ENCODE measurements around the gene CFI. TPM values are rescaled to one million over a fixed set of nuclear protein-coding genes. Genes with fewer than 3 reads are reported as not detected.

CFI gene
- total and polyA plus RNA-seq, 9 of the 15 experiments (the other 6 are each of a cell fraction or from before 2014, with no cell fraction given): 0.30 to 8.4 (median 0.95) TPM

DNA sequence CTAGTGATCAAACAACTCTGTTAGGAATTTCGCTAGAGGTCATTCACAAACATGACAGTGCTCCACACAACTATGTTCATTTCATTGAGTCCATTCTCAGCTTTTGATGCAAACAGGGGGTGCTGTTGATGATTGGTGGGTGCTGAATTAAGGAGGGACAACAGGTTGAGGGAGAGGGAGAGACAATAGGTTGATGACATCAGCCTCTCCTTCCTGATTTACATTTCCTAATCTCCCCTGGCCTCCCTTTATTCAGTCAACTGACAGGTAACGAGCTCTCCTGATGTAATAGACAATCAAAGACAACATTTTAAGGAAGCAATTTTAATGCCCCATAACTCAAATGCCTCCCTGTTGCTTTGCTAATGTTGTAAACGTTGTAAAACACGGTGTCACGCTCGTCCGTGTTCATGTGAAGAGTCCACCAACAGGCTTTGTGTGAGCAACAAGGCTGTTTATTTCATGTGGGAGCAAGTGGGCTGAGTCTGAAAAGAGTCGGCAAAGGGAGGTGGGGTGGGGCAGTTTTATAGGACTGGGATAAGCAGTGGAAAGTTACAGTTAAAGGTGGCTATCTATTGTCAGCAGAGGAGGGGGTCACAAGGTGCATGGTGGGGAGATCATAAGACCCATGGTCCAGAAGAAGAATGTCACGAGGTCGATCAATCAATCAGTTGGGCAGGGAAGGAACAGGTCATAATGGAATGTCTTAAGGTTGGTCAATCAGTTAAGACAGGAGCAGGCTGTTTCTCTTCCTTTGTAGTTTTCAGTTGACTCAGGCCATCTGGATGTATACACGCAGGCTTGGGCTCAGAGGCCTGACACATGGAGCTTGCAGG is 9.0 kb upstream of the CFI start (continued):
- TF ChIP-seq STAG1 (CRISPR knock-in tag; IDR thresholded peaks at IDR 0.05; ENCODE audit: borderline replicate concordance) (no peak), PHF20 (IDR thresholded peaks at IDR 0.05; ENCODE audit: partially characterized antibody) (no peak), HDAC3 (IDR thresholded peaks at IDR 0.05; ENCODE audit: borderline replicate concordance, partially characterized antibody) (no peak), ZNF589 (CRISPR knock-in tag; IDR thresholded peaks at IDR 0.05; ENCODE audit: low read depth) (peak; percentile 13; the same call in 1 of the 2 replicates), ARNT (IDR thresholded peaks at IDR 0.05) (no peak)
- TF ChIP-seq, protein P1, sequence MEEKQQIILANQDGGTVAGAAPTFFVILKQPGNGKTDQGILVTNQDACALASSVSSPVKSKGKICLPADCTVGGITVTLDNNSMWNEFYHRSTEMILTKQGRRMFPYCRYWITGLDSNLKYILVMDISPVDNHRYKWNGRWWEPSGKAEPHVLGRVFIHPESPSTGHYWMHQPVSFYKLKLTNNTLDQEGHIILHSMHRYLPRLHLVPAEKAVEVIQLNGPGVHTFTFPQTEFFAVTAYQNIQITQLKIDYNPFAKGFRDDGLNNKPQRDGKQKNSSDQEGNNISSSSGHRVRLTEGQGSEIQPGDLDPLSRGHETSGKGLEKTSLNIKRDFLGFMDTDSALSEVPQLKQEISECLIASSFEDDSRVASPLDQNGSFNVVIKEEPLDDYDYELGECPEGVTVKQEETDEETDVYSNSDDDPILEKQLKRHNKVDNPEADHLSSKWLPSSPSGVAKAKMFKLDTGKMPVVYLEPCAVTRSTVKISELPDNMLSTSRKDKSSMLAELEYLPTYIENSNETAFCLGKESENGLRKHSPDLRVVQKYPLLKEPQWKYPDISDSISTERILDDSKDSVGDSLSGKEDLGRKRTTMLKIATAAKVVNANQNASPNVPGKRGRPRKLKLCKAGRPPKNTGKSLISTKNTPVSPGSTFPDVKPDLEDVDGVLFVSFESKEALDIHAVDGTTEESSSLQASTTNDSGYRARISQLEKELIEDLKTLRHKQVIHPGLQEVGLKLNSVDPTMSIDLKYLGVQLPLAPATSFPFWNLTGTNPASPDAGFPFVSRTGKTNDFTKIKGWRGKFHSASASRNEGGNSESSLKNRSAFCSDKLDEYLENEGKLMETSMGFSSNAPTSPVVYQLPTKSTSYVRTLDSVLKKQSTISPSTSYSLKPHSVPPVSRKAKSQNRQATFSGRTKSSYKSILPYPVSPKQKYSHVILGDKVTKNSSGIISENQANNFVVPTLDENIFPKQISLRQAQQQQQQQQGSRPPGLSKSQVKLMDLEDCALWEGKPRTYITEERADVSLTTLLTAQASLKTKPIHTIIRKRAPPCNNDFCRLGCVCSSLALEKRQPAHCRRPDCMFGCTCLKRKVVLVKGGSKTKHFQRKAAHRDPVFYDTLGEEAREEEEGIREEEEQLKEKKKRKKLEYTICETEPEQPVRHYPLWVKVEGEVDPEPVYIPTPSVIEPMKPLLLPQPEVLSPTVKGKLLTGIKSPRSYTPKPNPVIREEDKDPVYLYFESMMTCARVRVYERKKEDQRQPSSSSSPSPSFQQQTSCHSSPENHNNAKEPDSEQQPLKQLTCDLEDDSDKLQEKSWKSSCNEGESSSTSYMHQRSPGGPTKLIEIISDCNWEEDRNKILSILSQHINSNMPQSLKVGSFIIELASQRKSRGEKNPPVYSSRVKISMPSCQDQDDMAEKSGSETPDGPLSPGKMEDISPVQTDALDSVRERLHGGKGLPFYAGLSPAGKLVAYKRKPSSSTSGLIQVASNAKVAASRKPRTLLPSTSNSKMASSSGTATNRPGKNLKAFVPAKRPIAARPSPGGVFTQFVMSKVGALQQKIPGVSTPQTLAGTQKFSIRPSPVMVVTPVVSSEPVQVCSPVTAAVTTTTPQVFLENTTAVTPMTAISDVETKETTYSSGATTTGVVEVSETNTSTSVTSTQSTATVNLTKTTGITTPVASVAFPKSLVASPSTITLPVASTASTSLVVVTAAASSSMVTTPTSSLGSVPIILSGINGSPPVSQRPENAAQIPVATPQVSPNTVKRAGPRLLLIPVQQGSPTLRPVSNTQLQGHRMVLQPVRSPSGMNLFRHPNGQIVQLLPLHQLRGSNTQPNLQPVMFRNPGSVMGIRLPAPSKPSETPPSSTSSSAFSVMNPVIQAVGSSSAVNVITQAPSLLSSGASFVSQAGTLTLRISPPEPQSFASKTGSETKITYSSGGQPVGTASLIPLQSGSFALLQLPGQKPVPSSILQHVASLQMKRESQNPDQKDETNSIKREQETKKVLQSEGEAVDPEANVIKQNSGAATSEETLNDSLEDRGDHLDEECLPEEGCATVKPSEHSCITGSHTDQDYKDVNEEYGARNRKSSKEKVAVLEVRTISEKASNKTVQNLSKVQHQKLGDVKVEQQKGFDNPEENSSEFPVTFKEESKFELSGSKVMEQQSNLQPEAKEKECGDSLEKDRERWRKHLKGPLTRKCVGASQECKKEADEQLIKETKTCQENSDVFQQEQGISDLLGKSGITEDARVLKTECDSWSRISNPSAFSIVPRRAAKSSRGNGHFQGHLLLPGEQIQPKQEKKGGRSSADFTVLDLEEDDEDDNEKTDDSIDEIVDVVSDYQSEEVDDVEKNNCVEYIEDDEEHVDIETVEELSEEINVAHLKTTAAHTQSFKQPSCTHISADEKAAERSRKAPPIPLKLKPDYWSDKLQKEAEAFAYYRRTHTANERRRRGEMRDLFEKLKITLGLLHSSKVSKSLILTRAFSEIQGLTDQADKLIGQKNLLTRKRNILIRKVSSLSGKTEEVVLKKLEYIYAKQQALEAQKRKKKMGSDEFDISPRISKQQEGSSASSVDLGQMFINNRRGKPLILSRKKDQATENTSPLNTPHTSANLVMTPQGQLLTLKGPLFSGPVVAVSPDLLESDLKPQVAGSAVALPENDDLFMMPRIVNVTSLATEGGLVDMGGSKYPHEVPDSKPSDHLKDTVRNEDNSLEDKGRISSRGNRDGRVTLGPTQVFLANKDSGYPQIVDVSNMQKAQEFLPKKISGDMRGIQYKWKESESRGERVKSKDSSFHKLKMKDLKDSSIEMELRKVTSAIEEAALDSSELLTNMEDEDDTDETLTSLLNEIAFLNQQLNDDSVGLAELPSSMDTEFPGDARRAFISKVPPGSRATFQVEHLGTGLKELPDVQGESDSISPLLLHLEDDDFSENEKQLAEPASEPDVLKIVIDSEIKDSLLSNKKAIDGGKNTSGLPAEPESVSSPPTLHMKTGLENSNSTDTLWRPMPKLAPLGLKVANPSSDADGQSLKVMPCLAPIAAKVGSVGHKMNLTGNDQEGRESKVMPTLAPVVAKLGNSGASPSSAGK (IDR thresholded peaks at IDR 0.05): peak; percentile 79

Data from K562 (cell line).